ENCODE results near the gene CEP112.

CEP112 gene

GRCh38 chr17:66190738-66191592 is 968 bp downstream of the CEP112 start:
- TF ChIP-seq, protein P1, sequence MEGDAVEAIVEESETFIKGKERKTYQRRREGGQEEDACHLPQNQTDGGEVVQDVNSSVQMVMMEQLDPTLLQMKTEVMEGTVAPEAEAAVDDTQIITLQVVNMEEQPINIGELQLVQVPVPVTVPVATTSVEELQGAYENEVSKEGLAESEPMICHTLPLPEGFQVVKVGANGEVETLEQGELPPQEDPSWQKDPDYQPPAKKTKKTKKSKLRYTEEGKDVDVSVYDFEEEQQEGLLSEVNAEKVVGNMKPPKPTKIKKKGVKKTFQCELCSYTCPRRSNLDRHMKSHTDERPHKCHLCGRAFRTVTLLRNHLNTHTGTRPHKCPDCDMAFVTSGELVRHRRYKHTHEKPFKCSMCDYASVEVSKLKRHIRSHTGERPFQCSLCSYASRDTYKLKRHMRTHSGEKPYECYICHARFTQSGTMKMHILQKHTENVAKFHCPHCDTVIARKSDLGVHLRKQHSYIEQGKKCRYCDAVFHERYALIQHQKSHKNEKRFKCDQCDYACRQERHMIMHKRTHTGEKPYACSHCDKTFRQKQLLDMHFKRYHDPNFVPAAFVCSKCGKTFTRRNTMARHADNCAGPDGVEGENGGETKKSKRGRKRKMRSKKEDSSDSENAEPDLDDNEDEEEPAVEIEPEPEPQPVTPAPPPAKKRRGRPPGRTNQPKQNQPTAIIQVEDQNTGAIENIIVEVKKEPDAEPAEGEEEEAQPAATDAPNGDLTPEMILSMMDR (IDR thresholded peaks at IDR 0.05; ENCODE audit: borderline replicate concordance, insufficient read depth, low read depth, low read length): no peak

GRCh38 chr17:66187718-66188117 is 4.2 kb downstream of the CEP112 start:
- H3K4me3 ChIP-seq (ENCODE audit: low read depth, low read length): no peak overlapping the region

More at GRCh38 chr17:66190738-66191592, 968 bp downstream of the CEP112 start:
- H3K4me3 ChIP-seq (ENCODE audit: low read depth, low read length): peak overlapping the region; percentile 40

GRCh38 chr17:66185862-66186261 is 6.1 kb downstream of the CEP112 start:
- TF ChIP-seq, protein P1 (IDR thresholded peaks at IDR 0.05; ENCODE audit: borderline replicate concordance, insufficient read depth, low read depth, low read length): no peak
- H3K4me3 ChIP-seq (ENCODE audit: low read depth, low read length): no peak overlapping the region

More at GRCh38 chr17:66187718-66188117, 4.2 kb downstream of the CEP112 start:
- TF ChIP-seq, protein P1 (IDR thresholded peaks at IDR 0.05; ENCODE audit: borderline replicate concordance, insufficient read depth, low read depth, low read length): no peak

- TF ChIP-seq, protein P1 (IDR thresholded peaks at IDR 0.05; ENCODE audit: borderline replicate concordance, insufficient read depth, low read depth, low read length): no peak
- no peak overlapping the region for H3K4me3 ChIP-seq (ENCODE audit: low read depth, low read length)
Observed at GRCh38 chr17:66184392-66184791, 7.5 kb downstream of the CEP112 start.

DNA sequence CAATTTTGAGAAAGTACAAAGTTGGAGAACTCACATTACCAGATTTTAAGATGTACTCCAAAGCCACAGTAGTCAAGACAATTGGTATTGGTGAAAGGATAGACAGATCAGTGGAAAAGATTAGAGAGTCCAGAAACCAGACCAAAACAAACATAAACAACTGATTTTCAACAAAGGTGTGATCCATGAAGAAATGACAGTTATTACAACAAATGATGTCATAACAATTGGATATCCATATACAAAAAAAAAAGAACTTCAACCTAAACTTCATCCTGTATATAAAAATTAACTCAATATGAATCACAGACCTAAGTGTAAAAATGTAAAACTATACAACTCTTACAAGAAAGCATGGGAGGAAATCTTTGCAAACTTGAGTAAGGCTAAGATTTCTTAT is 8.4 kb downstream of the CEP112 start:
- TF ChIP-seq, protein P1 (IDR thresholded peaks at IDR 0.05; ENCODE audit: borderline replicate concordance, insufficient read depth, low read depth, low read length): no peak
- no peak overlapping the region for H3K4me3 ChIP-seq (ENCODE audit: low read depth, low read length)

GRCh38 chr17:66178642-66179041 is 13.3 kb downstream of the CEP112 start:
- no peak overlapping the region for H3K4me3 ChIP-seq (ENCODE audit: low read depth, low read length)
- TF ChIP-seq, protein P1 (IDR thresholded peaks at IDR 0.05; ENCODE audit: borderline replicate concordance, insufficient read depth, low read depth, low read length): no peak

DNA sequence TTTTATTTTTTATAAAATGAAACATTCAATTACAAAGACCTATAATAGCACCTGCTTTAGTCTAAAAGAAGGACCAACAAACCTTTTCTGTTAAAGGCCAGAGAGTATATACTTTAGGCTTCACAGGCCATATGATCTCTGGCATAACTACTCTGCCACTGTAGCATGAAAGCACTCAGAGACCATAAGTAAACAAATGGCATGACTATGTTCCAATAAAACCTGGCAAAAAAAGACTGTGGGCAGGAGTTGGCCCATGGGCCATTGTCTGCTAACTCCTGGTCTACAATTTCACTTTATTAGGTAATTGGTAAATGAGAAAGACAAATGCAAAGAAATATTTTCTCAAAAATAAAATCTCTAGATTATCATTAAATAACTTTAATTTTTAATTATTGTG is 14.9 kb downstream of the CEP112 start:
- TF ChIP-seq, protein P1 (IDR thresholded peaks at IDR 0.05; ENCODE audit: borderline replicate concordance, insufficient read depth, low read depth, low read length): no peak
- no peak overlapping the region for H3K4me3 ChIP-seq (ENCODE audit: low read depth, low read length)
